GM21619 (cell line): ENCODE measurements around the gene MYO3A.
"Not testable (repeated sequence)": the region's sequence is repeated elsewhere in the genome, so short reads cannot be mapped to it uniquely, and the experiment has no call there.

Source experiments
- ATAC-seq: cut with Tn5 transposase; IDR thresholded peaks from one replicate; pipeline ENCODE4 v1.9.1; 2021; ENCODE audit not compliant: unreplicated experiment

The MYO3A gene

GRCh38 chr10:26087666-26088065, 153.6 kb downstream of the MYO3A start:
- ATAC-seq = no peak

- no peak for ATAC-seq
Measured at GRCh38 chr10:26090026-26090425, 156.0 kb downstream of the MYO3A start.

GRCh38 chr10:26090762-26091161, 156.7 kb downstream of the MYO3A start:
- ATAC-seq = no peak

- no peak for ATAC-seq
Measured at GRCh38 chr10:26093229-26093628, 159.2 kb downstream of the MYO3A start.

GRCh38 chr10:26095781-26096180, 161.8 kb downstream of the MYO3A start:
- ATAC-seq = no peak

GRCh38 chr10:26097549-26097948, 163.5 kb downstream of the MYO3A start:
- not testable (repeated sequence) for ATAC-seq

- ATAC-seq = no peak
Measured at GRCh38 chr10:26112532-26112931, 178.5 kb downstream of the MYO3A start.

GRCh38 chr10:26138613-26139012, 204.6 kb downstream of the MYO3A start:
- ATAC-seq = no peak

- no peak for ATAC-seq
Measured at GRCh38 chr10:26156019-26156418, 222.0 kb downstream of the MYO3A start.

- no peak for ATAC-seq
Measured at GRCh38 chr10:26157734-26158133, 223.7 kb downstream of the MYO3A start.

GRCh38 chr10:26169466-26169865, 235.4 kb downstream of the MYO3A start:
- ATAC-seq = no peak

GRCh38 chr10:26172131-26172530, 238.1 kb downstream of the MYO3A start:
- no peak for ATAC-seq

GRCh38 chr10:26173837-26174236, 239.8 kb downstream of the MYO3A start:
- ATAC-seq = no peak

GRCh38 chr10:26177341-26177740, 243.3 kb downstream of the MYO3A start:
- no peak for ATAC-seq

GRCh38 chr10:26194275-26194674, 260.2 kb downstream of the MYO3A start:
- no peak for ATAC-seq

- no peak for ATAC-seq
Measured at GRCh38 chr10:26197248-26197647, 263.2 kb downstream of the MYO3A start.

- no peak for ATAC-seq
Measured at GRCh38 chr10:26198119-26198518, 264.1 kb downstream of the MYO3A start.

- no peak for ATAC-seq
Measured at GRCh38 chr10:26199841-26200240, 265.8 kb downstream of the MYO3A start.

GRCh38 chr10:26205223-26205622, 271.2 kb downstream of the MYO3A start:
- no peak for ATAC-seq

GRCh38 chr10:26211781-26212444, 277.9 kb downstream of the MYO3A start:
- no peak for ATAC-seq

- ATAC-seq = no peak
Measured at GRCh38 chr10:26212511-26212910, 278.5 kb downstream of the MYO3A start.

GRCh38 chr10:26213157-26213800, 279.2 kb downstream of the MYO3A start:
- ATAC-seq = no peak

GRCh38 chr10:26214004-26214403, 280.0 kb downstream of the MYO3A start:
- ATAC-seq = no peak
